ENCODE results near the gene ULBP1.
"Not testable (repeated sequence)": the region's sequence is repeated elsewhere in the genome, so short reads cannot be mapped to it uniquely, and the experiment has no call there.

ULBP1 gene

DNA sequence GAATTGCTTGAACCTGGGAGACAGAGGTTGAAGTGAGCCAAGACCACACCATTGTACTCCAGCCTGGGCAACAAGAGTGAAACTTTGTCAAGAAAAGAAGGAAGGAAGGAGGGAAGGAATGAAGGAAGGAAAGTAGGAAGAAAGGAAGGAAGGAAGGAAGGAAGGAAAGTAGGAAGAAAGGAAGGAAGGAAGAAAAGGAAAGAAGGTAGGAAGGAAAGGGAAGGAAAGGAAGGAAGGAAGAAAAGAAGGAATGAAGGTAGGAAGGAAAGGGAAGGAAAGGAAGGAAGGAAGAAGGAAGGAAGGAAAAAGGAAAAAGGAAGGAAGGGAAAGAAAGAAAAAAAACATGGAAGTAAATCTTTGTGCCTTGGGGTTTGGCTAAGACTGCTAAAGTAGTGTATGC lies 11.7 kb downstream of the ULBP1 start:
- no peak for DNase-seq (ENCODE audit: low read depth)

DNA sequence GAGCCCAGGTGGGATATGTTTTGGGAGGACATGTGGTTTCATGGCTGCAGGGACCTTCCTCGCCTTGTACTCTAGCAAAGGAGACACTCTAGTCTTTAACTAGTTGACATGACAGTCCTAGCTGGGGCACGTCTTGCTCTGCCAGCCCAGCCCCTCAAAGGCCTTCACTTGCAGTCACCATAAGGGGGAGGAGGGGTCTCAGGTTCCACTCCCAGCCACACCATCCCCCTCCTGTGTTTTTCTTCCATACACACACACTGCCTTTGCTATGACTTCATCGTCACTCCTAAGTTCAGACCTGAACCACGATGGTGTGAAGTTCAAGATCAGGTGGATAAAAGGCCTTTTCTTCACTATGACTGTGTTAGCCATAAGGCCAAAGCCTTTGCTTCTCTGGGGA lies 13.5 kb downstream of the ULBP1 start:
- no peak for DNase-seq (ENCODE audit: low read depth)

DNA sequence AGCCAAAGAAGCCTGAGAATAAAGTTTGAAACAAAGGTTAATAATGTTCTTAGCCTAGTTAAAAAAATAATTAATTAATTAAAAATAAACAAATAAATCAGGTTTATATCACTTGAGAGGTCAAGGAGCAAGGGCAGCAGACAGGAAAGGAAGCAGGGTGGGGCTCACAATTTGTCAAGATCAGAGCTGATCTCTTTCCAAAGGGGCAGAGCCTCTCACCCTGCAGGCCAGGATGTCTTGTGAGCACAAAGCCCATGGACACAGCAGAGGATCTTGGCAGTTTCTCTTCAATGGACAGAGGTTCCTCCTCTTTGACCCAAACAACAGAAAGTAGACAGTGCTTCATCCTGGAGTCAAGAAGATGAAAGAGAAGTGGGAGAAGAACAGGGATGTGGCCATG lies 14.9 kb downstream of the ULBP1 start:
- no peak for DNase-seq (ENCODE audit: low read depth)

DNA sequence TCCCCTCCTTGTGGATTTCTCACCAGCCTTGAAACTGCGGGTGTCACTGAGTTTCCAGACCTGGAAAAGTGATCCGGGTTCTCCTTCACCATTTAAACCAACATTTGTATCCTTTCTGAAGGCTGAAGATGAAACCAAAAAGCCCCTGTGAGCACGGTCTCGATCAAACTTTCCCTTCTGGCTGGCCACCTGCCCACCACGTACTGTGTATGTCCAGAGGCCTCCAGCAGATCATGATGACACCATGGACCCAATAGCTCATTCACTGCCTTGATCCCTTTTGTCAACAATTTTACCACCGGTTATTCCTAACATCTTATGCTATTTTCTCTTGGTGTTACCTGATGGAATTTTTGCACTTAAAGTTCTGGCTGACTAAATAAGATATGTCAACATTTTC lies 15.6 kb downstream of the ULBP1 start:
- DNase-seq (ENCODE audit: low read depth): no peak

DNA sequence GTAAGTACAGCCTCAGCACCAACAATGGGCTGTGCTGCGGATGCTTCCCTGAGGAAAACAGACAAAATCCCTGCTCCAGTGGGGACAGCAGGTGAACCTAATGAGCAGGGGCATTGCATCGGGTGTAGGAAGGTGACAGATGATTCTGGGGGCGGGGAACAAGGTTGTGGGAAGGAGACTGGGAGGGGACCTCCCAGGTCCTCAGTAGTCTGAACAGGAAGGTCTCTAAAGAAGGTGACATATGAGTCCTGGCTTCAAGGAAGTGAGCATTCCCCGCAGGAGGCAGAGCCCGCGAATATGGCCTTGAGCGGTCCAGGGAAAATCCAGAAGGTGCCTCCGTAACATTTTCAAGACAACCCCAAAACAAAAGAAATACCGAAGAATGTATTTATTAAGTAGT lies 19.4 kb downstream of the ULBP1 start:
- no peak for DNase-seq (ENCODE audit: low read depth)

DNA sequence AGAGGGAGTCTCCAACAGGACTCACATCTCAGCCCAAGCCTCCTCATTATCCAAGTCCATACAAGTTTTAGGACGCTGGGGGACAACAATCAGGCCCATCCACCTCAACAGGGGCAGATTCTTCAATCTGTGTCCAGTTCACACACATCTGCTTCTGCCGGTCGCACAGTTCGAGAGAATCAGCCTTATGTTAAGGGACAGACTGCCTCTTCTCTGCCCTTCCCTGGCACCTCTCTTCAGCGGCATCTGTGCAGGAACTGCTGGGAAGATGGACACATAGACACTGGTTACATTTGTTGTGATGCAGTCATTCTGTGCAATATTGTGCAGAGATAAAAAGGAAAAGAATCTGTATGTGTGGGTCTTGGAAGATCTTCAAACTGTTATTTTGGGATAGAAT lies 21.0 kb downstream of the ULBP1 start:
- DNase-seq (ENCODE audit: low read depth): no peak

DNA sequence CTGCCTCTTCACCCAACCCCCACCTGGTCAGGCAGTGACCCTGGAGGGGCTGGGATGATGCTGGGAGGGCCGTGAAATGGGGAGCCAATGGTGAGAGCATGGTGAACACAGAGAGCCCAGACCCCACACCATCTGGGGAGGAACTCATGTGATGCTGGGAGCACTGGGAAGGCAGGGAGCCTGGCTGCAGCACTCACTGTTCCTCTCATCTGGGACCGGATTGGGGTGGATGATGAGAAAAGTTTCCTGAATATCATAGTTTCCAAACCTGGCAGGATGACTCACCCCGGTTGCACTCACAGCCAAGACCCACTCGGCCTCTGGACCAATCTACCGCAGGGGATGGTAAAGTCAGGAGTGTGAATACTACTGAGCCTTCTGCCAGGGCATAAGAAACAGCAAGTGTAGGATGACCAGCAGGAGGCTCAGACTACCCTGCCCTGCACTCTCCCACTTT lies 21.8 kb downstream of the ULBP1 start:
- no peak for DNase-seq (ENCODE audit: low read depth)

DNA sequence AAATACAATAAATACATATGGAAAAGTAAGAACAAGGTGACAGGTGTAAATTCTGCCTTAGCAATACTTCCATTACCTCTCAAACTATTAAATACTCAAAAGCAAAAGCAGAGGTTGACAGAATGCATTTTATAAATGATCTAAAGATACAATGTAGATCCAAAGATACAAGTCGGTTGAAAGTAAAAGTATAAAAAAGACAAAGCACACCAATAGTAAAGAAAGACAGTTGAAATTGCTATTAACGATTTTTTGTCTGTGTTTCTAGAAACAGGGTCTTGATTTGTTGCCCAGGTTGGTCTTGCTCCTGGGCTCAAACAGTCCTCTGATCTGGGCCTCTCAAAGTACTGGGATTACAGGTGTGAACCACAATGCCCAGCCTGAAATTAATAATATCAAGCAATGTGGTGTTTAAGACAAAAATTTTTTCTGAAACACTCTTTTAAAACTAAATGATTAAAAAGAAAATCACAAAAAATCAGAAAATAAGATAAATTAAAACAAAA lies 23.9 kb downstream of the ULBP1 start:
- DNase-seq (ENCODE audit: low read depth): no peak

DNA sequence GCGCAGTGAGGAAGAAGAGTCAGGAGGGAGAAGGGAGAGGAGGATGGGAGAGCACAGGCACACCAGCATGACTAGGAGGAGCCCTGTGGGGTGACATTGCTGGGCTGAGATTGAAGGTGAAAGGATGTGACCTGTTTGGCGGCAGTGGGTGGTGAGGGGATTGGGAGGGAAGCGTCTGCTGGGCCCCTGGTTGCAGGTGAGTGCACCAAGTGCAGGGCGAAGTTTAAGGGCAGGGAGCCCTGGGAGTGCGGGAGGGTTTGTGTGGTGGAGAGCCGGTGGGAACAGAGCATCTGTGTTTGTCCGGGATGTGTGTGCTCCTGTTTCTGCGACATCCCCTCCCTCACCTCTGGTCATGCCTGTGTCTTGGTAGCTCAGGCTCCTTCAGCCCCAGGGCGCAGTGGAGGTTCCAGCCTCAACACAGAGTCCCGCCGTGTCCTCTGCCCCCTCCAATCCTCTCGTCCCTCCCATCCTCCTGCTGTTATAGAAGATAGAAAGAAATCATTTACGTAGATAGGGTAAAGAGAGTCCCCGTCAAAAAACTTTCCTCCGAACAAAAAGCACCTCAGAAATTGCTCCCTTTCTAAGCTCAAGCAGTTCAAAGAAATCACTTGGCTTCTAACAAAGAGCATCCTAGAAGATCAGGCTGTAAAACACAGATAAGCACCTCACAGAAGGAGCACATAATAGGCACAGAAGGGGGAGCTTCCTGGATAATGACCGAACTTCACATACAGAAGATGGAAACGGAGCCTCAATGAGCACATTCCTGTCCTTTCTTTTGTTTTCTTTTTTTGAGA lies 25.0 kb downstream of the ULBP1 start:
- DNase-seq (ENCODE audit: low read depth): no peak

DNA sequence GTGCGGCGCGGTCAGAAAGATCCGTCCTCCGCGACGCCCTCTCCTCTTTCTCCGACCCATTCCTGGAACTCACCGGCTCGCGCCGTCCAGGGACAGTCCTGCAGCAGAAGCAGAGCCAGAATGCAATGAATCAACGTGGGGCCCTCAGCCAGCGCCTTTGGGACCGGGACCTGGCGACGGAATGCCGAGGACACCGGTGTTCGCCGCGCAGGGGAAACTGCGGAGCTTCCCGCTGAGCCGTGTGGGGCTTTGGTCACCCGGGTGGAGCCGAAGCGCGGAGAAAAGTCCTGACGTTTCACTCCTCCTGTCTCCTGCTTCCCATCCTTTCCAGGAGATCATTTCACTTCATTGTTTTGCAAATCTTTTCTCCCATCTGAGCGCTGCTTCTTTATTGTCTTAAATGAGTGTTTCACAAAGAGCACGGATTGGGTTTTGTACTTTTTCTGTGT lies 26.5 kb downstream of the ULBP1 start:
- DNase-seq (ENCODE audit: low read depth): no peak

DNA sequence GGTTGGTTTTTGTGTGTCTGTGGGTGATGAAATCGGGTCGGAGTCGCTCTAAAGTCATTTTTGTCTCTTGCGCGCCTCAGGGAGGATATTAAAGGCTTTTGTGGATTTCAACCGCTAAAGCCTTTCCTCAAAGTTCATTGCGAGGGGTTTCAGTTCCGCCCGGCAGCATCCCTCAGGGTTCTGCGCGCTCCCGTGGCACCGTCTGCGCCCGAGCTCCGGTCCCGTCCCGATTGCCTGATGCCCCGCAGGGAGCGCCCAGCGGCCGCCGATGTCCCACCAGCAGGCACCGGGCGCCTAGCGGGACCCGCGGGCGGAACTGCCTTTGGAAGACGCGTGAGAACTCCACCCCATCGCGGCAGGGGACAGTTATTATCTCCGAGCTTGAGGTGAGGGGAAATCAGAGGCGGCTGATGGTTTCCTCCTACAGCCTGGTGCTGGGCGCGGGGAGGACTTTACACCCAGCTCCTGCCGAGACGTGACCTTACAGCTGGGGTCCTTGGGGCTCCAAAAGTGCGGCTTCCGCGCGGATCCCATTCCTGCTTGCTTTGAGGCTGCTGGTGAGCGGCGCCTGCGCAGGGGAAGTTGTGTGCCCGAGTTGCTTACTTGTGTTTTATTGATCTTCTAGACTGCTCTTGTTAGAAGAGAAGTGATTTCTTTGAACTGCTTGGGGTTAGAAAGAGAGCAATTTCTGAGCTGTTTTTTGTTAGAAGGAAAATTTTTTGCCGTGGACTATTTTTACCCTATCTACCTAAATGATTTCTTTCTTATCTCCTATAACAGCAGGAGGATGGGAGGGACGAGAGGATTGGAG lies 27.1 kb downstream of the ULBP1 start:
- DNase-seq (ENCODE audit: low read depth): no peak

DNA sequence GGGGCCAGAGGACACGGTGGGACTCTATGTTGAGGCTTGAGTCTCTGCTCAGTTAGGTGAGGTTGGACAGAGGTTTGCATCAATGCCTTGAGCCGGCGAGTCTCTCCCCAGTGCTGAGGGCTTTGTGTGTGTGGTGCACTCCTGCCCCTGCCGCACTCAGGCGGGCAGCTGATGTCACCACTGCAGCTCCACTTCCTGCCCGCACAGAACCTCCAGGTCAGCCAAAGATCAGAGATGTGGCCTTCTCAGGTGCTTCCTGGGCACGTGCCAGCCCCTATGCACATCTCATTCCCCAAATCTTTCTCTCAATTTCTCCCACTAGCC lies 27.7 kb downstream of the ULBP1 start:
- DNase-seq (ENCODE audit: low read depth): not testable (repeated sequence)

DNA sequence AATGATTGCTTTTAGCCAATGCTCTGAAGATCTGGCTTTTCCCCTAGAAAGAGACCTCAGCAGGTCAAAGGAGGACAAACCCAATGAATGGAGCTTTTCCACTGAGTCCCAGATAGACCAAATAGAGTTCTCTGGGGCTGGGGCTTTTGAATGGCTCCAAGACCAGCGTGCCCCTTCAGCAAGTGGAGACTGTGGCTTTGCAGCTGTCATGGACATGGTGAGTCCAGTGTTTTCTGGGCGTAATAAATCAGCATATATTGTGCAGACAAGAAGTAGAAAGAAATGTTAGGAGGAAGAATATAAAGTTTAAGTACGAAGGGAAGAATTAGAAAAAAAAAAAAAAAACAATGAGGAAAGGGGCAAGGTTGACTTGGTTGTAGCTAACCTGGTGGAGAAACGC lies 28.1 kb downstream of the ULBP1 start:
- no peak for DNase-seq (ENCODE audit: low read depth)

DNA sequence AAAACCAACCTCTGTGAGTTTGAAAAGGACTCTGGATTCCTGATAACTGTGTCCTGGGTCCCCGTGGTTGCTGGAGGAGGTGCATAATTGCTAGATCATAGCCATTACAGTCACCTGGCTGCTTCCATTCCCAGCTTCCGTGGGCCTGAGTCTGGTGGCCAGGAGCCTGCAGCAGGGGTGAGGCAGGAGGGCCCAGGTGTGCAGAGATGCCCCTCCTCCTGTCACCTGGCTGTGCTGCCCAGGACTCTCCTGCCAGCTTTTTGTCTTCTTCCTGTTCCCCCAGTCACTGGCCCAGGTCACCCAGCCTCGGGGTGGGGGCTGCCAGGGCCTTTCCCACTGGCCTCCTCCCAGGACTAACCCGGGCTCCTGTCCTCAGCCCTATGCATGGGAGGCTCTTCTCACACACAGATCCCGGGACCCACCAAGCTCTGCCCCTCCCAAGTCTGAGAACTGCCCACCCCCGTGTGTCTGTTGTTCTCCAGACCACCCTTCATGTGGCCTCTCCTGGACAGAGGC lies 31.6 kb downstream of the ULBP1 start:
- no peak for DNase-seq (ENCODE audit: low read depth)

DNA sequence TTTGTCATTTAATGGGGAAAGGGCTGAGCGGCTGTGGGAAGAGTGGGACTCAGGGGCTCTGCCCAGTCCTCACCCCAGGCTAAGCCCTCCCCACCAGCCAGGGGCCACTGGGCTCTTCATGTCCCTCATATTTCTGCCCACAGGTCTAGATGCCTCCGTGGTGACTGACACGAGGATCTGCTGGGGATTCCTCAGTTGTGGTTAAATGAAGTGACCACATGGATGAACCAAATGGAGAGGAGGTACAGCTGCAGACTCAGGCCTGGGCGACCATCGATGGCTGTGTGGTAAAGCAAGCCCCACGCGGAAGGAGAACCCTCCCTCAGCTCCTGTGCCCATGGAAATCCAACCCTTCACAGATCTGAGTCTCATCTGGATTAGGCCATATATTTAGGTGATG lies 32.2 kb downstream of the ULBP1 start:
- no peak for DNase-seq (ENCODE audit: low read depth)

DNA sequence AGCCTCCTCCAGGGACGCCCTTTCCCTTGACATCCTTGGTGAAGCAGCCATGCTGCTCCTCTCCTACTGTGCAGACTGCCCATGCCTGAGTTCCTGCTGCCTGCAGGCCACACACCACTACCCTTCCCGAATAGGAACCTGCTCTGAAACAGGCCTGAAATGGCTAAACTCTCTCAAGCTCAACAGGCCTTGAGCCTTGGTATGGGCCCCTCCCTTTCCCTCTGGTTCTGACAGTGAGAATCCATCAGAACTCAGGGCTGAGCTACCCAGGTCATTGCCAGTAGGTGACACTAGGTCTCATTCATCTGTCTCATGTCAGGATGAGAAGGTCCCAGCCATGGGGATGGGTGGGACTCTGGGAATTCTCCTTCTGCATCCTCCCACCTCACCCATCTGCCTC lies 35.9 kb downstream of the ULBP1 start:
- no peak for DNase-seq (ENCODE audit: low read depth)

DNA sequence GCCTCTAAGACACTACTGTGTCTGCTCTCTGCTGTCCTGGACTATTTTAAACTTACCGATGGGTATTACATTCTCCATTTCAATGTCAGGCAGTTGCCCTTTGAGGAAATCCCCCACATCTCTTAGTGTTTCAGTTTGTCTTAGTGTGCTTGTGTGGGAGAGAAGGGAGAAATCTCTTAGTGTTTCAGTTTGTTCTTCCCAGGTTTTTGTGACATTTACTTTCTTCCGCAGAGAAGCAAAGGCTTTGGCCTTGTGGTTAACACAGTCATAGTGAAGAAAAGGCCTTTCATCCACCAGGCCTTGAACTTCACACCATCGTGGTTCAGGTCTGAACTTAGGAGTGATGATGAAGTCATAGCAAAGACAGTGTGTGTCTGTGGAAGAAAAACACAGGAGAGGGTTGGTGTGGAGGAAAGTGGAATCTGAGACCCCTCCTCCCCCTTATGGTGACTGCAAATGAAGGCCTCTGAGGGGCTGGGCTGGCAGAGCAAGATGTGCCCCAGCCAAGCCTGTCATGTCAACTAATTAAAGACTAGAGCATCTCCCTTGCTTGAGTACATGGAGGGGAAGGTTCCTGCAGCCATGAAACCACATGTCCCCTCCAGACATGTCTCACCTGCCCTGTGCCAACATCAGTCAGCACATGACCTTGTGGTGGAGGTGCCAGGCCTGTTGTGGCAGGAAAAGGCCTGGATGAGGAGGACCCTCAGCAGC lies 37.7 kb downstream of the ULBP1 start:
- no peak for DNase-seq (ENCODE audit: low read depth)

DNA sequence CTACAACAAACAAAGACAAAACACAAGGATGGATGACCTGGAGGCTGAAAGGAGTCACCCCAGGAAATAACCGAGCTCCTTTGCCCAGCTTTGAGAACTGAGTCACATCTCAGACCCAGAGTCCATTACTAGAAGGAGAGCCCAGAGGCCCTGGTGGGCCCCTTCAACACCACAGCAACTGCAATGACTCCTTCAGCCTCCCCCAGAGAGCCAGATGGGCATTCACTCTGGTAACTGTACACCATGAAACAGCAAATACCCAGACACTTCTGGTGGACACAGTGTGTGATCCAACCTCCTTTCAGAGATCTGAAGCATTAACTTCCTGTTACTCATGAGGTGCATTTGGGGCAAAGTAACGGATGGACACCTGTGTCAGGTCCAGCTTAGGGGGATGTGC lies 39.0 kb downstream of the ULBP1 start:
- DNase-seq (ENCODE audit: low read depth): no peak

DNA sequence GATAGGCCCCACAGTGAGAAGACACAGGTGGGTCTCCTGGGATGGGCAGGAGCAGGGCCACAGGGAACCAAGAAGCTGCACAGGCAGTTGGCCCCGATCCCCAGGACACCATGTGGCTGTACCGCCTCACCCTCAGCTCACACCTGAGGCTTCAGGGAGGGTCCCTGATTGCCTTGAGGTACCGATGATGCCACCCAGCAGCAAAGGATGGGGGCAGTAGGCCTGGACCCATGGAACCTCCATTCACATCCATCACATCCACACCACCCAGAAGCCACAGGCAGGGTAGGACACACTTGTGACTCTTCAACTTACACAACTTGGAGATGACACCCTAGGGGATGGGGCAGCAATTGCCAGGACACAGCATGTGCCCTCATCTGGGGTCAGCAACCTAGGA lies 39.9 kb downstream of the ULBP1 start:
- DNase-seq (ENCODE audit: low read depth): not testable (repeated sequence)

DNA sequence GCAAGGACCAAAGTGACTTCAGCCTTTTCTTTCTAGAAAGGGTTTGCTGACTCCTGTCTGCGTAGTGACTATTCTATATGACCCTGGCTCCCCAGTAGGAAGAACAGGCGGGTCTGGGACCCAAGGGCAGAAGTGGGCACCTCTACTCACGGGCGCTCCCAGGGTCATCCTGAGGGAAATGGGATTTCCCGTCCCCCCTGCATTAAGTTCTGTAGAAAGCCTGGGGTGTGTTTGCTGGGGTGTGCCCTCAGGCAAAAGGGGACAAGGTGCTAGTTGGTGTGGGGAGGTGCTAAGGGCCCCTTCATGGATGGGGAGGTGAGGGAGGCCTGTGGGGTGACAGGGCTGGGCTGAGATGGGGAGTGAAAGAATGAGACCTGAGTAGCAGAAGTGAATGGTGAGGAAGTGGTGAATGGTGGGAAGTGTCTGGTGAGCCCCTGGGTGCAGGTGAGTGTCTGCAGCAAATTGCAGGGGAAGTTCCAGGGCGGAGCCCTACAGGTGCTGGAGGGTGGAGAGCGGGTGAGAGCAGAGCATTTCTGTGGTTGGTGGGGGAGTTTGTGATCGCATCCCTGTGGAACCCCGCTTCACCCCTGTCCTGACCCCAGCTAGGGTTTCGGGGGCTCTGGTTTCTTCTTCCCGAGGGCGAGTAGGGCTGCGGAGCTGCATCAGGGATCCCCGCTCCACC lies 40.5 kb downstream of the ULBP1 start:
- no peak for DNase-seq (ENCODE audit: low read depth)

DNA sequence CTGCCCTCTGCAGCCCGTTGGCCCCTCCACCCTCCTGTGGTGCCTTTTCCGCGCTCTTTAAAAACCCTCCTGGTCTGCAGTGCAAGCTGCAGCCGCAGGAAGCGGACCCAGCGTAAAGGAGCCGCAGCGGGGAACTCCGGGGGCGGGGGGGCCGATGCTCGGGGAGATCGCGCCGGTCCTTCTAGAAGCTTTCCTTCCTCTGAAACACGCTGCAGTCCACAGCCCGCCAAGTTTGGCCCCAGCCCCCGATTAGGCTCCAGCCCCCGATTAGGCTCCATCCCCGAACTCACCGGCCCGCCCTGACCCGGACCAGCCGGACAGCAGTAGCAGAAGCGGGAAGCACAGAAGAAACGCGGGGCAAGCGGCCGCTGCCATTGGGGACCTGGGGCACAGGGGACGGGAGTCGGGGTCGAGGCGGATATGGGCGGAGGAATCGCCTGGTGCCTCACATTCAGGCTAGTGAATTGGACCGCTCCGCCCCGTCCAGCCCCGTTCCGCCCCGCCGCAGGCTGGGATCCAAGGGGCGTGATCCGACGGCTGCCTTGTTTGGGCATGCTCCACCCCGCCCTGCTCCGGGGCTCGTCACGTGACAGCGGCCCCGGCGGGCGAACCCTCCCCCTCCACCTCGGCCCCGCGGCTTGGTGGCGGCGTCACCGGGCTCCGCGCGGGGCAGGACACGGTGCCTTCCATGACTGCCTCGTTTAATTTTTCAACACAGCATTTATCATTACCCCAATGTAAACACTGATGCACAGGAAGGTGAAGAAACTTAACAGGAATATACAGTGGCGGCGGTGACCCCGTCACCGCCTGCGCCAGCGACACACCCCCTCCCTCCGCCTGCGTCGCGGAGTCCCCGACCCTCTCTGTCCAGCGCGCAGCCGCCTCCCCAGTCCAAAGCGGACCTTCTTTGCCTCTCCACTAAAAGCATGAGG lies 41.3 kb downstream of the ULBP1 start:
- peak; percentile 84 for DNase-seq (ENCODE audit: low read depth)

All from activated T-cell treated with anti-CD3 and anti-CD28 coated beads for 48 hours (primary cell).